SK-N-SH treated with all-trans-retinoic acid at 6 μM for 48 hours (cell line): ENCODE results near the gene FOXK1.

ENCODE experiments used
- ATAC-seq: fragments of 200-7000 bp; cut with Tn5 transposase; 3 replicates; pipeline ENCODE4 v1.9.1; 2020; ENCODE audit warnings: mild to moderate bottlenecking, moderate library complexity
- ARNTL ChIP-seq: fragments of 450-650 bp; formaldehyde crosslinking; IDR thresholded peaks from 2 replicates; pipeline ENCODE4 v1.5.0; 2020; ENCODE audit warnings: low read depth, mild to moderate bottlenecking, moderate library complexity, borderline replicate concordance
- BACH2 ChIP-seq: fragments of 250-450 bp; sonication (Bioruptor Pico); IDR thresholded peaks from 2 replicates; pipeline ENCODE4 v1.9.0; 2021; ENCODE audit warnings: mild to moderate bottlenecking, borderline replicate concordance
- CREB5 ChIP-seq: fragments of 250-450 bp; sonication (Bioruptor Pico); IDR thresholded peaks from 2 replicates; pipeline ENCODE4 v1.5.1; 2020; ENCODE audit warnings: low read depth, mild to moderate bottlenecking, moderate library complexity
- CSDC2 ChIP-seq: fragments of 250-450 bp; sonication (Bioruptor Pico); IDR thresholded peaks from 2 replicates; pipeline ENCODE4 v1.5.0; 2020; ENCODE audit warnings: mild to moderate bottlenecking, moderate library complexity
- CSRNP3 ChIP-seq: fragments of 250-450 bp; sonication (Bioruptor Pico); IDR thresholded peaks from 2 replicates; pipeline ENCODE4 v1.5.1; 2021; ENCODE audit warnings: mild to moderate bottlenecking, moderate library complexity
- ESRRG ChIP-seq: fragments of 250-450 bp; sonication (Bioruptor Pico); IDR thresholded peaks from 2 replicates; pipeline ENCODE4 v1.6.1; 2021; ENCODE audit warnings: mild to moderate bottlenecking
- GLIS3 ChIP-seq: fragments of 250-450 bp; sonication (Bioruptor Pico); IDR thresholded peaks from 2 replicates; pipeline ENCODE4 v1.5.0; 2020; ENCODE audit warnings: mild to moderate bottlenecking, moderate library complexity
- ISL1 ChIP-seq: fragments of 250-450 bp; sonication (Bioruptor Pico); IDR thresholded peaks from 2 replicates; pipeline ENCODE4 v2.1.2; 2022; ENCODE audit warnings: mild to moderate bottlenecking, moderate library complexity
- PATZ1 ChIP-seq: fragments of 250-450 bp; sonication (Bioruptor Pico); IDR thresholded peaks from 2 replicates; pipeline ENCODE4 v1.8.0; 2020; ENCODE audit warnings: mild to moderate bottlenecking, moderate library complexity, borderline replicate concordance
- POU6F1 ChIP-seq: fragments of 250-450 bp; sonication (Bioruptor Pico); IDR thresholded peaks from 2 replicates; pipeline ENCODE4 v1.8.0; 2021; ENCODE audit warnings: low read depth, mild to moderate bottlenecking, moderate library complexity, borderline replicate concordance
- PPARA ChIP-seq: fragments of 250-450 bp; sonication (Bioruptor Pico); IDR thresholded peaks from 2 replicates; pipeline ENCODE4 v1.5.0; 2020; ENCODE audit warnings: mild to moderate bottlenecking, borderline replicate concordance
- TOX ChIP-seq: fragments of 250-450 bp; sonication (Bioruptor Pico); IDR thresholded peaks from 2 replicates; pipeline ENCODE4 v1.8.0; 2021; ENCODE audit warnings: mild to moderate bottlenecking, moderate library complexity, borderline replicate concordance
- ZC3H10 ChIP-seq: fragments of 250-450 bp; sonication (Bioruptor Pico); IDR thresholded peaks from 2 replicates; pipeline ENCODE4 v1.5.1; 2021; ENCODE audit warnings: mild to moderate bottlenecking, moderate library complexity
- ZFP3 ChIP-seq: fragments of 250-450 bp; sonication (Bioruptor Pico); IDR thresholded peaks from 2 replicates; pipeline ENCODE4 v1.5.0; 2020; ENCODE audit warnings: mild to moderate bottlenecking, moderate library complexity
- ZFP30 ChIP-seq: fragments of 450-650 bp; formaldehyde crosslinking; IDR thresholded peaks from 2 replicates; pipeline ENCODE4 v1.5.0; 2022; ENCODE audit warnings: mild to moderate bottlenecking, moderate library complexity
- ZNF565 ChIP-seq: fragments of 450-650 bp; formaldehyde crosslinking; conservative IDR thresholded peaks from 2 replicates; pipeline ENCODE4 v1.5.0; 2020; ENCODE audit warnings: low read depth, mild to moderate bottlenecking, moderate library complexity
- ZNF70 ChIP-seq: fragments of 450-650 bp; formaldehyde crosslinking; IDR thresholded peaks from 2 replicates; pipeline ENCODE4 v1.5.0; 2020; ENCODE audit warnings: mild to moderate bottlenecking, moderate library complexity
- ZNF8 ChIP-seq: fragments of 450-650 bp; formaldehyde crosslinking; IDR thresholded peaks from 2 replicates; pipeline ENCODE4 v1.5.0; 2020; ENCODE audit warnings: mild to moderate bottlenecking, moderate library complexity
- TF ChIP-seq, protein P1 (sequence below): fragments of 250-450 bp; sonication (Bioruptor Pico); IDR thresholded peaks from 2 replicates; pipeline ENCODE4 v1.5.0; 2020; ENCODE audit warnings: mild to moderate bottlenecking, moderate library complexity

Gene FOXK1

GRCh38 chr7:4683043-4683883, 1.2 kb downstream of the FOXK1 start (continued):
- TF ChIP-seq POU6F1 = no peak
- no peak for TF ChIP-seq CSDC2
- no peak for TF ChIP-seq CSRNP3
- TF ChIP-seq ISL1 (CRISPR knock-in tag) = no peak

- TF ChIP-seq, protein P1, sequence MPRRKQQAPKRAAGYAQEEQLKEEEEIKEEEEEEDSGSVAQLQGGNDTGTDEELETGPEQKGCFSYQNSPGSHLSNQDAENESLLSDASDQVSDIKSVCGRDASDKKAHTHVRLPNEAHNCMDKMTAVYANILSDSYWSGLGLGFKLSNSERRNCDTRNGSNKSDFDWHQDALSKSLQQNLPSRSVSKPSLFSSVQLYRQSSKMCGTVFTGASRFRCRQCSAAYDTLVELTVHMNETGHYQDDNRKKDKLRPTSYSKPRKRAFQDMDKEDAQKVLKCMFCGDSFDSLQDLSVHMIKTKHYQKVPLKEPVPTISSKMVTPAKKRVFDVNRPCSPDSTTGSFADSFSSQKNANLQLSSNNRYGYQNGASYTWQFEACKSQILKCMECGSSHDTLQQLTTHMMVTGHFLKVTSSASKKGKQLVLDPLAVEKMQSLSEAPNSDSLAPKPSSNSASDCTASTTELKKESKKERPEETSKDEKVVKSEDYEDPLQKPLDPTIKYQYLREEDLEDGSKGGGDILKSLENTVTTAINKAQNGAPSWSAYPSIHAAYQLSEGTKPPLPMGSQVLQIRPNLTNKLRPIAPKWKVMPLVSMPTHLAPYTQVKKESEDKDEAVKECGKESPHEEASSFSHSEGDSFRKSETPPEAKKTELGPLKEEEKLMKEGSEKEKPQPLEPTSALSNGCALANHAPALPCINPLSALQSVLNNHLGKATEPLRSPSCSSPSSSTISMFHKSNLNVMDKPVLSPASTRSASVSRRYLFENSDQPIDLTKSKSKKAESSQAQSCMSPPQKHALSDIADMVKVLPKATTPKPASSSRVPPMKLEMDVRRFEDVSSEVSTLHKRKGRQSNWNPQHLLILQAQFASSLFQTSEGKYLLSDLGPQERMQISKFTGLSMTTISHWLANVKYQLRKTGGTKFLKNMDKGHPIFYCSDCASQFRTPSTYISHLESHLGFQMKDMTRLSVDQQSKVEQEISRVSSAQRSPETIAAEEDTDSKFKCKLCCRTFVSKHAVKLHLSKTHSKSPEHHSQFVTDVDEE (CRISPR knock-in tag) = no peak
- TF ChIP-seq CSRNP3 (no peak), ZFP30 (CRISPR knock-in tag) (no peak), CSDC2 (no peak), ZNF565 (CRISPR knock-in tag) (no peak), ZC3H10 (CRISPR knock-in tag) (no peak), PPARA (no peak), TOX (CRISPR knock-in tag) (no peak), BACH2 (CRISPR knock-in tag) (no peak), ISL1 (CRISPR knock-in tag) (no peak), CREB5 (no peak), ESRRG (CRISPR knock-in tag) (no peak), ZNF70 (CRISPR knock-in tag) (no peak), ZFP3 (no peak), PATZ1 (CRISPR knock-in tag) (no peak), ARNTL (CRISPR knock-in tag) (no peak), ZNF8 (CRISPR knock-in tag) (no peak), GLIS3 (CRISPR knock-in tag) (no peak)
- peak; percentile 74 for ATAC-seq
Observed at GRCh38 chr7:4683884-4684565, 1.9 kb downstream of the FOXK1 start.
